Measurements from ENCODE around the gene MKRN2.

- TF ChIP-seq CTCF (IDR thresholded peaks at IDR 0.05) (peak in 3 of 4 experiments; percentile 7 to 12 (median 7)), POLR2A (IDR thresholded peaks at IDR 0.05) (no peak)
These were observed 15.3 kb upstream of the MKRN2 start for GRCh38 chr3:12541625-12542024.

All from uterus (tissue), 2 donors.